Keratinocyte (primary cell): Measurements from ENCODE around the gene ERC2.

Experiments
- CTCF ChIP-seq, 3 experiments: IDR thresholded peaks in 1 of 3; conservative IDR thresholded peaks in 1 of 3; optimal IDR thresholded peaks in 1 of 3; 2 replicates in 2 of 3; 3 replicates in 1 of 3; pipeline versions ENCODE3 to v1.5.1; 2011; ENCODE audit warnings: low read length in 3 of 3, mild to moderate bottlenecking in 3 of 3, moderate library complexity in 2 of 3, control low read depth in 1 of 3, inconsistent platforms in 1 of 3; ENCODE audit not compliant: insufficient read depth in 2 of 3; ENCODE audit errors: extremely low read depth in 1 of 3
- EZH2 ChIP-seq: IDR thresholded peaks from one replicate; pipeline ENCODE4 v1.6.1; 2012; ENCODE audit warnings: inconsistent platforms, mild to moderate bottlenecking, low read length, moderate library complexity

DNA sequence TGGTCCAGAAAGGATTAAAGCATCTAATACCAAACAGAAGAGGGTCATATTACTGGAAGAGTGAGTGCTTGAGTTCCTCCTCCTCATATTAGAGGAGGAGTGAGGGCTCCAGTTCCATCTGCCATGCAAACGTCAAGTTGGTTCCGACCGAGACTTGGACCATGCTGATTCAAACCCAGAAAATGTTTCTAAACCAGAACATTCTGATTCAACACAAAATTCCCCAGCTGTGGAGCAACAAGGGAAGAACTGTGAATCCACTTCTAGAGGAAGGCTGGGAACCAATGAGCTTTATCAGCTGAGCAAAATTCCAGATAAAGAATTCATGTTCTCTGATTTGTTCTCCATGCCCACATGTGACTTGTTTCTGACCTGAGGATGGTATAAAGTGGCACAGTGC is 845.5 kb downstream of the ERC2 start:
- TF ChIP-seq CTCF (optimal IDR thresholded peaks at IDR 0.05 in 1 of 3, IDR thresholded peaks at IDR 0.05 in 1 of 3, conservative IDR thresholded peaks at IDR 0.05 in 1 of 3; ENCODE audit: extremely low read depth in 1 of 3, insufficient read depth in 2 of 3, low read length in 3 of 3) (no peak), EZH2 (no peak)
